Ovary (tissue), 3 donors: ENCODE results near the gene ACAD8.

Source experiments
- EP300 ChIP-seq: sonication (generic); formaldehyde crosslinking; IDR thresholded peaks from one replicate; pipeline ENCODE4 v1.6.1; 2017; ENCODE audit warnings: antibody characterized with exemption
- POLR2A ChIP-seq: fragments of 450-650 bp; IDR thresholded peaks from one replicate; pipeline ENCODE4 v1.6.1; 2017; ENCODE audit warnings: antibody characterized with exemption, mild to moderate bottlenecking, moderate library complexity
- TF ChIP-seq, protein P1 (sequence below), 3 donors: fragments of 450-650 bp in 2 of 3; fragments of 200-600 bp in 1 of 3; IDR thresholded peaks; one replicate each; pipeline versions ENCODE4 v1.5.1 to v1.8.0; 2016 to 2022; ENCODE audit warnings: antibody characterized with exemption in 3 of 3, mild to moderate bottlenecking in 1 of 3
- donor health status: DM: no; HTN: no; CAD: no.

DNA sequence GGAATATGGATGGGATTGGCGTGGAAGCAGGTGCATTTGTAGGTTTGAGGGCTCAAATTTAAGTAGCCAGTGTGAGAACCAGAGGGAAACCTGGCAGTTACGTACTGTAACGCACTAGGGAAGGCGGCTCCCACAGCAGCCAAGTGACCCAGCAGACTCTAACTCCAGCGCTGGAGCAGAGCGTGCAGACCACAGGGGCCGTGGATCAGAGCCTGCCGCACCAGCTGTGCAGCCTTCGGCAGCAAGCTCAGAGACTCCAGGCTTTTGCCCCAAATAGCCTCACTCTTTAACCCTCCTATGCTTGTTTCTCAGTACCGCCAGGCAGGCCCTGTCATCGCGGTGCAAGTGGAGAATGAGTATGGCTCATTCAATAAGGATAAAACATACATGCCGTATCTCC lies 35.1 kb downstream of the ACAD8 start:
- TF ChIP-seq, protein P1, sequence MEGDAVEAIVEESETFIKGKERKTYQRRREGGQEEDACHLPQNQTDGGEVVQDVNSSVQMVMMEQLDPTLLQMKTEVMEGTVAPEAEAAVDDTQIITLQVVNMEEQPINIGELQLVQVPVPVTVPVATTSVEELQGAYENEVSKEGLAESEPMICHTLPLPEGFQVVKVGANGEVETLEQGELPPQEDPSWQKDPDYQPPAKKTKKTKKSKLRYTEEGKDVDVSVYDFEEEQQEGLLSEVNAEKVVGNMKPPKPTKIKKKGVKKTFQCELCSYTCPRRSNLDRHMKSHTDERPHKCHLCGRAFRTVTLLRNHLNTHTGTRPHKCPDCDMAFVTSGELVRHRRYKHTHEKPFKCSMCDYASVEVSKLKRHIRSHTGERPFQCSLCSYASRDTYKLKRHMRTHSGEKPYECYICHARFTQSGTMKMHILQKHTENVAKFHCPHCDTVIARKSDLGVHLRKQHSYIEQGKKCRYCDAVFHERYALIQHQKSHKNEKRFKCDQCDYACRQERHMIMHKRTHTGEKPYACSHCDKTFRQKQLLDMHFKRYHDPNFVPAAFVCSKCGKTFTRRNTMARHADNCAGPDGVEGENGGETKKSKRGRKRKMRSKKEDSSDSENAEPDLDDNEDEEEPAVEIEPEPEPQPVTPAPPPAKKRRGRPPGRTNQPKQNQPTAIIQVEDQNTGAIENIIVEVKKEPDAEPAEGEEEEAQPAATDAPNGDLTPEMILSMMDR (IDR thresholded peaks at IDR 0.05) = no peak
- no peak for TF ChIP-seq POLR2A
- no peak for TF ChIP-seq EP300
